Liver (tissue), 3 donors: ENCODE results near the gene TLR1.

Source experiments
- JUND ChIP-seq, 2 donors: IDR thresholded peaks; 2 replicates each; pipeline ENCODE4 v1.6.1; 2016; ENCODE audit warnings: antibody characterized with exemption in 2 of 2
- RAD21 ChIP-seq, 2 donors: IDR thresholded peaks; 2 replicates each; pipeline ENCODE4 v1.6.1; 2016; ENCODE audit warnings: antibody characterized with exemption in 2 of 2, mild to moderate bottlenecking in 2 of 2
- RXRA ChIP-seq, 2 donors: IDR thresholded peaks; 2 replicates each; pipeline ENCODE4 v1.6.1; 2017 to 2018; ENCODE audit warnings: antibody characterized with exemption in 2 of 2, mild to moderate bottlenecking in 1 of 2
- TAF1 ChIP-seq: conservative IDR thresholded peaks from 2 replicates; pipeline ENCODE4 v1.6.1; 2016; ENCODE audit warnings: antibody characterized with exemption, mild to moderate bottlenecking
- TF ChIP-seq, protein P1 (sequence below): fragments of 150-350 bp; IDR thresholded peaks from 2 replicates; pipeline ENCODE4 v1.5.1; 2017; ENCODE audit warnings: improper control_type of control experiment, low read depth, low read length; ENCODE audit not compliant: missing input control
- TF ChIP-seq, protein P2 (sequence below): IDR thresholded peaks from 2 replicates; pipeline ENCODE4 v1.6.1; 2016; ENCODE audit warnings: antibody characterized with exemption, mild to moderate bottlenecking
- donor health status: healthy.
- donor health status: healthy.

DNA sequence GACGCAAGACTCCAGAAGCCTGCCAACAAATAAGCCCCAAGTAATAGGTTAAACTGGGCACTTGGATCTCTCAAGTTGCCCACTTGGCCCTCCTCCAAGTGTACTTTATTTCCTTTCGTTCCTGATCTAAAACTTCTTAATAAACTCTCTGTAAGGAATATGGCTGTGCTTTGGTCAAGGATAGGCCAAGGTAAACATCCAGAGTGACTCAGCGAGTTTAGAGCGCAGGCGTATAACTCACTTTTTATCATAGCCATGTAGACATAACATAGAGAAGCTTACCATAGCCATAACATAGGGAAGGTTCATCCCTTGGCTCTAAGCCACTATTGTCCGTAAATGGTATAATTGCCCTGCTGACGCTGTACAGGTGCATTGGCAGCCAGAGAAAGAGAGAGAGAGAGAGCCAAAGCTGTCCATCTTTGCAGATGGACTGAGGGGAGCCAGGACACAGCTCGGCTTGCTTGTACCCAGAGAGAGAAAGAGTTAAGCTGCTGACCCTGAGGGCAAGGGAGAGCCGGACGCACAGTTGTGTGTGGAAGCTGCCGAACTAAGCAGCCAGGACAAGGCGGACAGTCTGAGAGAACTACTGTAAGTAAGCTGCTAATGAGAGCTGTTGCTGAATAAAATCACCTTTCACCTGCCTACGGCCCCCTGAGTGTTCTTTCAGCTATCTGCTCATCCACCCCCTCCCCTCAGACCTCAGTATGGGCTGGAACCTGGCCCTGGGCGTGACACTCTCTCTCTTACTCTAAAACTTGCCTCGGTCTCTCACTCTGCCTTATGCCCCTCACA is 1.8 kb downstream of the TLR1 start:
- TF ChIP-seq RXRA (IDR thresholded peaks at IDR 0.05) (no peak), TAF1 (no peak), RAD21 (IDR thresholded peaks at IDR 0.05) (no peak), JUND (IDR thresholded peaks at IDR 0.05) (no peak)
- TF ChIP-seq, protein P1, sequence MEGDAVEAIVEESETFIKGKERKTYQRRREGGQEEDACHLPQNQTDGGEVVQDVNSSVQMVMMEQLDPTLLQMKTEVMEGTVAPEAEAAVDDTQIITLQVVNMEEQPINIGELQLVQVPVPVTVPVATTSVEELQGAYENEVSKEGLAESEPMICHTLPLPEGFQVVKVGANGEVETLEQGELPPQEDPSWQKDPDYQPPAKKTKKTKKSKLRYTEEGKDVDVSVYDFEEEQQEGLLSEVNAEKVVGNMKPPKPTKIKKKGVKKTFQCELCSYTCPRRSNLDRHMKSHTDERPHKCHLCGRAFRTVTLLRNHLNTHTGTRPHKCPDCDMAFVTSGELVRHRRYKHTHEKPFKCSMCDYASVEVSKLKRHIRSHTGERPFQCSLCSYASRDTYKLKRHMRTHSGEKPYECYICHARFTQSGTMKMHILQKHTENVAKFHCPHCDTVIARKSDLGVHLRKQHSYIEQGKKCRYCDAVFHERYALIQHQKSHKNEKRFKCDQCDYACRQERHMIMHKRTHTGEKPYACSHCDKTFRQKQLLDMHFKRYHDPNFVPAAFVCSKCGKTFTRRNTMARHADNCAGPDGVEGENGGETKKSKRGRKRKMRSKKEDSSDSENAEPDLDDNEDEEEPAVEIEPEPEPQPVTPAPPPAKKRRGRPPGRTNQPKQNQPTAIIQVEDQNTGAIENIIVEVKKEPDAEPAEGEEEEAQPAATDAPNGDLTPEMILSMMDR, result no peak
- TF ChIP-seq, protein P2, sequence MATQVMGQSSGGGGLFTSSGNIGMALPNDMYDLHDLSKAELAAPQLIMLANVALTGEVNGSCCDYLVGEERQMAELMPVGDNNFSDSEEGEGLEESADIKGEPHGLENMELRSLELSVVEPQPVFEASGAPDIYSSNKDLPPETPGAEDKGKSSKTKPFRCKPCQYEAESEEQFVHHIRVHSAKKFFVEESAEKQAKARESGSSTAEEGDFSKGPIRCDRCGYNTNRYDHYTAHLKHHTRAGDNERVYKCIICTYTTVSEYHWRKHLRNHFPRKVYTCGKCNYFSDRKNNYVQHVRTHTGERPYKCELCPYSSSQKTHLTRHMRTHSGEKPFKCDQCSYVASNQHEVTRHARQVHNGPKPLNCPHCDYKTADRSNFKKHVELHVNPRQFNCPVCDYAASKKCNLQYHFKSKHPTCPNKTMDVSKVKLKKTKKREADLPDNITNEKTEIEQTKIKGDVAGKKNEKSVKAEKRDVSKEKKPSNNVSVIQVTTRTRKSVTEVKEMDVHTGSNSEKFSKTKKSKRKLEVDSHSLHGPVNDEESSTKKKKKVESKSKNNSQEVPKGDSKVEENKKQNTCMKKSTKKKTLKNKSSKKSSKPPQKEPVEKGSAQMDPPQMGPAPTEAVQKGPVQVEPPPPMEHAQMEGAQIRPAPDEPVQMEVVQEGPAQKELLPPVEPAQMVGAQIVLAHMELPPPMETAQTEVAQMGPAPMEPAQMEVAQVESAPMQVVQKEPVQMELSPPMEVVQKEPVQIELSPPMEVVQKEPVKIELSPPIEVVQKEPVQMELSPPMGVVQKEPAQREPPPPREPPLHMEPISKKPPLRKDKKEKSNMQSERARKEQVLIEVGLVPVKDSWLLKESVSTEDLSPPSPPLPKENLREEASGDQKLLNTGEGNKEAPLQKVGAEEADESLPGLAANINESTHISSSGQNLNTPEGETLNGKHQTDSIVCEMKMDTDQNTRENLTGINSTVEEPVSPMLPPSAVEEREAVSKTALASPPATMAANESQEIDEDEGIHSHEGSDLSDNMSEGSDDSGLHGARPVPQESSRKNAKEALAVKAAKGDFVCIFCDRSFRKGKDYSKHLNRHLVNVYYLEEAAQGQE, result no peak
